Measurements from ENCODE around the gene UBE2C.

- TF ChIP-seq CTCF (IDR thresholded peaks at IDR 0.05; ENCODE audit: poor library complexity, severe bottlenecking), result no peak
- TF ChIP-seq EZH2 (IDR thresholded peaks at IDR 0.05; ENCODE audit: borderline replicate concordance, insufficient read depth, low read length, poor library complexity, severe bottlenecking), result no peak
- TF ChIP-seq POLR2AphosphoS5 (IDR thresholded peaks at IDR 0.05), result no peak
Observed at GRCh38 chr20:45835825-45836224, 23.4 kb downstream of the UBE2C start.

All from neural cell (in vitro differentiated cells).